ENCODE measurements around the gene MAP2K2.

DNA sequence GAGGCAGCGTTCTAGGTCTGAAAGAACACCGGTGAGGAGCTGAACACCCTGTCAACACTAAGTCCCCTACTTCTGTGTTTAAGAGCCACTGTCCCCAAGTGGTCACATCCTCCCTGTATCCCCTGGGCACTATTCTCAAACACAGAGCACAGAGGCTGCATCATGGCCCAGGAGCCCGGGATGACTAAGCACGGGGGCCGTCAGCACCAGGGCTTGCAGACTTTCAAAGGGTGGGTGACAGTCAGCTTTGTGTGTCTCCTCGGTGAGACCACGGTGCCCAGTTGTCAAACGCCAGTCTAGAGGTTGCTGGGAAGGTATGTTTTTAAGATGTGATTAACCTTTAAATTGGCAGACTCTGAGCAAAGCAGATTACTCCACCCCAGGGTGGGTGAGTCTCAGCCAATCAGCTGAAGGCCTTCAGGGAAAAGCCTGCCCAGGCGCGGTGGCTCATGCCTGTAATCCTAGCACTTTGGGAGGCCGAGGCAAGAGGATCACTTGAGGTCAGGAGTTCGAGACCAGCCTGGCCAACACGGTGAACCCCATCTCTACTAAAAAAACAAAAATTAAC, 8.0 kb downstream of the MAP2K2 start:
- TF ChIP-seq, protein P1, sequence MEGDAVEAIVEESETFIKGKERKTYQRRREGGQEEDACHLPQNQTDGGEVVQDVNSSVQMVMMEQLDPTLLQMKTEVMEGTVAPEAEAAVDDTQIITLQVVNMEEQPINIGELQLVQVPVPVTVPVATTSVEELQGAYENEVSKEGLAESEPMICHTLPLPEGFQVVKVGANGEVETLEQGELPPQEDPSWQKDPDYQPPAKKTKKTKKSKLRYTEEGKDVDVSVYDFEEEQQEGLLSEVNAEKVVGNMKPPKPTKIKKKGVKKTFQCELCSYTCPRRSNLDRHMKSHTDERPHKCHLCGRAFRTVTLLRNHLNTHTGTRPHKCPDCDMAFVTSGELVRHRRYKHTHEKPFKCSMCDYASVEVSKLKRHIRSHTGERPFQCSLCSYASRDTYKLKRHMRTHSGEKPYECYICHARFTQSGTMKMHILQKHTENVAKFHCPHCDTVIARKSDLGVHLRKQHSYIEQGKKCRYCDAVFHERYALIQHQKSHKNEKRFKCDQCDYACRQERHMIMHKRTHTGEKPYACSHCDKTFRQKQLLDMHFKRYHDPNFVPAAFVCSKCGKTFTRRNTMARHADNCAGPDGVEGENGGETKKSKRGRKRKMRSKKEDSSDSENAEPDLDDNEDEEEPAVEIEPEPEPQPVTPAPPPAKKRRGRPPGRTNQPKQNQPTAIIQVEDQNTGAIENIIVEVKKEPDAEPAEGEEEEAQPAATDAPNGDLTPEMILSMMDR (IDR thresholded peaks at IDR 0.05; ENCODE audit: poor library complexity, severe bottlenecking) = no peak
- TF ChIP-seq POLR2AphosphoS5 (IDR thresholded peaks at IDR 0.05) (no peak), MXI1 (conservative IDR thresholded peaks at IDR 0.05; ENCODE audit: poor library complexity, severe bottlenecking) (no peak), TAF1 (IDR thresholded peaks at IDR 0.05; ENCODE audit: low read depth) (no peak), EP300 (conservative IDR thresholded peaks at IDR 0.05; ENCODE audit: poor library complexity, severe bottlenecking) (no peak)
- TF ChIP-seq, protein P2, sequence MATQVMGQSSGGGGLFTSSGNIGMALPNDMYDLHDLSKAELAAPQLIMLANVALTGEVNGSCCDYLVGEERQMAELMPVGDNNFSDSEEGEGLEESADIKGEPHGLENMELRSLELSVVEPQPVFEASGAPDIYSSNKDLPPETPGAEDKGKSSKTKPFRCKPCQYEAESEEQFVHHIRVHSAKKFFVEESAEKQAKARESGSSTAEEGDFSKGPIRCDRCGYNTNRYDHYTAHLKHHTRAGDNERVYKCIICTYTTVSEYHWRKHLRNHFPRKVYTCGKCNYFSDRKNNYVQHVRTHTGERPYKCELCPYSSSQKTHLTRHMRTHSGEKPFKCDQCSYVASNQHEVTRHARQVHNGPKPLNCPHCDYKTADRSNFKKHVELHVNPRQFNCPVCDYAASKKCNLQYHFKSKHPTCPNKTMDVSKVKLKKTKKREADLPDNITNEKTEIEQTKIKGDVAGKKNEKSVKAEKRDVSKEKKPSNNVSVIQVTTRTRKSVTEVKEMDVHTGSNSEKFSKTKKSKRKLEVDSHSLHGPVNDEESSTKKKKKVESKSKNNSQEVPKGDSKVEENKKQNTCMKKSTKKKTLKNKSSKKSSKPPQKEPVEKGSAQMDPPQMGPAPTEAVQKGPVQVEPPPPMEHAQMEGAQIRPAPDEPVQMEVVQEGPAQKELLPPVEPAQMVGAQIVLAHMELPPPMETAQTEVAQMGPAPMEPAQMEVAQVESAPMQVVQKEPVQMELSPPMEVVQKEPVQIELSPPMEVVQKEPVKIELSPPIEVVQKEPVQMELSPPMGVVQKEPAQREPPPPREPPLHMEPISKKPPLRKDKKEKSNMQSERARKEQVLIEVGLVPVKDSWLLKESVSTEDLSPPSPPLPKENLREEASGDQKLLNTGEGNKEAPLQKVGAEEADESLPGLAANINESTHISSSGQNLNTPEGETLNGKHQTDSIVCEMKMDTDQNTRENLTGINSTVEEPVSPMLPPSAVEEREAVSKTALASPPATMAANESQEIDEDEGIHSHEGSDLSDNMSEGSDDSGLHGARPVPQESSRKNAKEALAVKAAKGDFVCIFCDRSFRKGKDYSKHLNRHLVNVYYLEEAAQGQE (IDR thresholded peaks at IDR 0.05; ENCODE audit: borderline replicate concordance) = no peak

All from neural cell (in vitro differentiated cells).